Aortic smooth muscle cell (primary cell): ENCODE results near the gene NT5DC4. TPM values are rescaled to one million over a fixed set of nuclear protein-coding genes. Genes with fewer than 3 reads are reported as not detected.

Experiments used
- total RNA-seq: library from RNA; depleted of rRNA; stranded (reverse); fragments of >200 nt; gene quantifications from 2 replicates; pipeline ENCODE4 v1.2.3, GENCODE V29; 2014

Gene NT5DC4
- total RNA-seq = not detected in 2 replicates

GRCh38 chr2:112720785-112721184 is at the start of gene NT5DC4:
Gene NT5DC4, plus strand, starts transcription at chr2:112721020. Its CDS starts 60 bp downstream, at chr2:112721080.

DNA sequence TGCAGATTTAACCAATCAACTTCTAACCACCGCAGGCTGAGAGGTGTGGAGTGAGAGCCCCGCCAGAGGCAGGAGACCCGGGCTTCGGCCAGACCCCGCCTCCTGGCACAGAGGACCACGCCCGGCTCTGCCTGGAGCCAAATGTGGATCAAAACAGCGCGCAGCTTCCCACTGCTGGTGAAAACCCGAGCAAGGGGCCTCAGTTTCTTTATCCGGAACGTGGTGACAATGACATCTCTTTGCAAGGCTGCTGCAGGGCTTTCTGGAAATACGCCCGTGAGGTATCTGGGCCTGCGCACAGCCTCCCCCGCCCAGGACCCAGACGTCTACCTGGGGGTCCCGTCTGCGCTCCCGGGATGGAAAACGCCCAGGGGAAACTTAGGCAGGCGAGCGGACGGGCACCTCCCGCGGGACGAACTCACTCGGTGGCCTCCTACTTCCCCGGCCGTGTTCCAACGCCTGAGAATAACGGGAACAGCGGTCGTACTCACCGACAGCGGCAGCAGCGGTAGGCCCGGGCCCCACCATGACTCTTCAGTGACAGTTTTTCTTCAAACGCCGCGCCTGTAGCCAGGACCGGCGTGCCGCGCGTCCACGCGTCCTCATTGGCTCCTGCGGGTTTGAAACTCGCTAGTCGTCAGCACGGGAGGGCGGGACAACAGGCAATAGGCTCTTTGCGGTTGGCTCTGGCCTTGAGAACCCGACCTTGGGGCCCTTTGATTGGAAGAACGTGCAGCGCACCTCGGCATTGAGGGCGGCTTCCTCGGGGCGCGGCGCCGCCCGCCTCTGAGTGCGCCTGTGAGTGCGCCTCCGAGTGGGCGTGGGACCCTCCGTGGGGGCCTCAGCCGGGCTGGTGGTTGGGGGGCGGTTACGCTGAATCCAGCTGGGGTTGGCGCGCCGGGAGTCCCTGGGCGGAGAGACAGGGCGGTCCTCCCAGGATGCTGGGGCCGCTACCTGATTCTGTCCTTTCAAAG is 43.5 kb downstream of the NT5DC4 start, which contains the start of gene CKAP2L:
CKAP2L (minus strand) TSS at position 539 of the 974 bp plus-strand sequence; CDS start at position 528, 11 bp downstream.

GRCh38 chr2:112784199-112785189 is 63.7 kb downstream of the NT5DC4 start, which contains the start of gene IL1A:
Gene IL1A, minus strand, starts transcription at chr2:112784493. Its CDS starts 723 bp downstream, at chr2:112783770.

Other genes starting within 250 kb of the NT5DC4 start
- gene TTL, start 238.9 kb upstream of the NT5DC4 start, total RNA-seq = 36.2 and 39.2 TPM in 2 replicates
- 10.4 and 13.5 TPM in 2 replicates for gene POLR1B, start 178.6 kb upstream of the NT5DC4 start, total RNA-seq
- 6.7 and 11.4 TPM in 2 replicates for gene CHCHD5, start 136.4 kb upstream of the NT5DC4 start, total RNA-seq
- 94.6 and 144 TPM in 2 replicates for gene SLC20A1, start 75.1 kb upstream of the NT5DC4 start, total RNA-seq
- gene CKAP2L, start 43.6 kb downstream of the NT5DC4 start, total RNA-seq = 5.4 and 9.1 TPM in 2 replicates
- gene IL1A, start 63.5 kb downstream of the NT5DC4 start, total RNA-seq = 0.13 and 0.19 TPM in 2 replicates
- 0.50 and 0.53 TPM in 2 replicates for gene IL1B, start 115.8 kb downstream of the NT5DC4 start, total RNA-seq
- not detected in 2 replicates for gene IL37, start 190.1 kb downstream of the NT5DC4 start, total RNA-seq